Chondrocyte (in vitro differentiated cells): ENCODE results near the gene CYSRT1. TPM values are rescaled to one million over a fixed set of nuclear protein-coding genes. Genes with fewer than 3 reads are reported as not detected.

Experiments used
- DNase-seq: peaks from one replicate; pipeline ENCODE4 v3.0.0; 2021; ENCODE audit warnings: mixed read lengths, low spot score
- H3K27ac Mint-ChIP-seq: one replicate; pipeline ENCODE4 v1.8.0; 2021; ENCODE audit warnings: mild to moderate bottlenecking, moderate library complexity, mixed read lengths; ENCODE audit not compliant: unreplicated experiment
- H3K27me3 Mint-ChIP-seq: 2 replicates; pipeline ENCODE4 v1.8.0; 2021; ENCODE audit warnings: low read depth, mixed read lengths
- H3K36me3 Mint-ChIP-seq: 2 replicates; pipeline ENCODE4 v1.8.0; 2021; ENCODE audit warnings: low read depth, mixed read lengths
- H3K4me1 Mint-ChIP-seq: 2 replicates; pipeline ENCODE4 v1.8.0; 2021; ENCODE audit warnings: low read depth, mild to moderate bottlenecking, mixed read lengths
- H3K4me3 Mint-ChIP-seq: one replicate; pipeline ENCODE4 v1.8.0; 2021; ENCODE audit warnings: mild to moderate bottlenecking, moderate library complexity, mixed read lengths; ENCODE audit not compliant: unreplicated experiment
- H3K9me3 Mint-ChIP-seq: 2 replicates; pipeline ENCODE4 v1.8.0; 2021; ENCODE audit warnings: low read depth, mixed read lengths
- total RNA-seq: library from RNA; stranded (reverse); gene quantifications from 3 replicates; pipeline ENCODE4 v1.2.1, GENCODE V29; 2021
- TF ChIP-seq, protein P1 (sequence below): fragments of 200-600 bp; sonication (generic); IDR thresholded peaks from 2 replicates; pipeline ENCODE4 v1.5.0; 2021; ENCODE audit warnings: antibody characterized with exemption, mild to moderate bottlenecking, moderate library complexity

The CYSRT1 gene
- total RNA-seq, 1 donor from 2014 or later: 0.92 TPM

DNA sequence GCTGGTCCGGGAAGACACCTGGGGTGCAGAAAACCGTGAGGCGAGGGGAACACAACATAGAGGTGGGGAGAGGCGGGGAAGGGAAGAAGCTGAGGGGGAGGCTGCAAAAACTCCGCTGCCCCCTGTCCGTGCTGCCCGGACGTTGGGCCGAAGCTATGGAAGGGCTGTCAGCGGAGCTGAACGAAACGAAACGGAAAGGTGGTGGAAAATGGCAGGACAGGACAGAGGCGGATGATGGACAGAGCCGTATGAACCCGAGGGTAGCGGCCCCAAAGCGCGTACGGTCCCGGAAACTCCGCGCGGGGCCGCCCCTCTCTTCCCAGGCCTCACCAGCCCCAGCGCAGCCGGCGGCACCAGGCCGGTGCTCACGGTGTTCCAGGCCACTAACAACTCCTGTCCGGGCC lies 36.9 kb upstream of the CYSRT1 start:
- peaks cover 36% of the 10 kb centered on the region for H3K4me1 Mint-ChIP-seq
- H3K4me3 Mint-ChIP-seq: peak overlapping the region; percentile 85
- peak overlapping the region; percentile 91 for H3K27ac Mint-ChIP-seq
- DNase-seq: no peak
- H3K27me3 Mint-ChIP-seq: no peaks in the 10 kb centered on the region
- peaks cover 8% of the 10 kb centered on the region for H3K36me3 Mint-ChIP-seq
- no peaks in the 10 kb centered on the region for H3K9me3 Mint-ChIP-seq
- TF ChIP-seq, protein P1, sequence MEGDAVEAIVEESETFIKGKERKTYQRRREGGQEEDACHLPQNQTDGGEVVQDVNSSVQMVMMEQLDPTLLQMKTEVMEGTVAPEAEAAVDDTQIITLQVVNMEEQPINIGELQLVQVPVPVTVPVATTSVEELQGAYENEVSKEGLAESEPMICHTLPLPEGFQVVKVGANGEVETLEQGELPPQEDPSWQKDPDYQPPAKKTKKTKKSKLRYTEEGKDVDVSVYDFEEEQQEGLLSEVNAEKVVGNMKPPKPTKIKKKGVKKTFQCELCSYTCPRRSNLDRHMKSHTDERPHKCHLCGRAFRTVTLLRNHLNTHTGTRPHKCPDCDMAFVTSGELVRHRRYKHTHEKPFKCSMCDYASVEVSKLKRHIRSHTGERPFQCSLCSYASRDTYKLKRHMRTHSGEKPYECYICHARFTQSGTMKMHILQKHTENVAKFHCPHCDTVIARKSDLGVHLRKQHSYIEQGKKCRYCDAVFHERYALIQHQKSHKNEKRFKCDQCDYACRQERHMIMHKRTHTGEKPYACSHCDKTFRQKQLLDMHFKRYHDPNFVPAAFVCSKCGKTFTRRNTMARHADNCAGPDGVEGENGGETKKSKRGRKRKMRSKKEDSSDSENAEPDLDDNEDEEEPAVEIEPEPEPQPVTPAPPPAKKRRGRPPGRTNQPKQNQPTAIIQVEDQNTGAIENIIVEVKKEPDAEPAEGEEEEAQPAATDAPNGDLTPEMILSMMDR: no peak

DNA sequence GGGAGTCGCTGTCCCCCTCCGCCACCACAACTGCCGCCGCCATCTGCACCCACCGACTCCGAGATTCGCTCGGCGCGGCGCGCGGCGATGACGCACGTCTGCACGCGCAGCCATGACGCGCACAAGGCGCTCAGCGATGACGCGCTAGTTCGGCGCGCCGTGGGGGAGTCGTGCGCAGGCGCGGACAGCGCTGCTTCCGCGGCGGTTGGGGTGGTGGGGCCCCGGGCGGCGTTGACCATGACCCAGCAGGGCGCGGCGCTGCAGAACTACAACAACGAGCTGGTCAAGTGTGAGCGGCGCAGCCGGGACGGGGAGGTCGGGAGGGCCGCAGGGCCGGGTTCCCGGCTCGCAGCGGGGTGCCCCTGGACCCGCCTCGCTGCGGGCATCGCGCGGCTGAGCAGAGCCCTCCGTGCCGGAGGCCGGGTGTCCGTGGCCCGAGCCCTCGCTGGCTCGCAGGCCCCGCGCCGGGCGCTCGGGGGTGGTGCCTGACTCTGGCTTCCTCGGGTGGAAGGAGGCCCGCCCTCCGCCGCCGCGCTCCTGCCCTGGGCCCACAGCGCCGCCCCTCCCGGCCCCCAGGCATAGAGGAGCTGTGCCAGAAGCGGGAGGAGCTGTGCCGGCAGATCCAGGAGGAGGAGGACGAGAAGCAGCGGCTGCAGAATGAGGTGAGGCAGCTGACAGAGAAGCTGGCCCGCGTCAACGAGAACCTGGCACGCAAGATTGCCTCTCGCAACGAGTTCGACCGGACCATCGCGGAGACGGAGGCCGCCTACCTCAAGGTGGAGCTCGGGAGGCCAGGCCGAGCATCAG lies 36.3 kb upstream of the CYSRT1 start, which contains the start of the genes ANAPC2 and SSNA1:
TSS of gene ANAPC2 (minus strand) at position 71 of the 807 bp plus-strand sequence. CDS start at position 43, 28 bp downstream.
TSS of gene SSNA1 (plus strand) at position 187 of the 807 bp plus-strand sequence. CDS start at position 238, 51 bp downstream.
- Mint-ChIP-seq H3K27me3 (no peaks in the 10 kb centered on the region), H3K27ac (peak within 1 kb of the TSS; percentile 96), H3K4me3 (peak within 1 kb of the TSS; percentile 94), H3K4me1 (peaks cover 36% of the 10 kb centered on the region), H3K36me3 (peaks cover 8% of the 10 kb centered on the region), H3K9me3 (no peaks in the 10 kb centered on the region)
- TF ChIP-seq, protein P1: peak; percentile 74
- no peak for DNase-seq

DNA sequence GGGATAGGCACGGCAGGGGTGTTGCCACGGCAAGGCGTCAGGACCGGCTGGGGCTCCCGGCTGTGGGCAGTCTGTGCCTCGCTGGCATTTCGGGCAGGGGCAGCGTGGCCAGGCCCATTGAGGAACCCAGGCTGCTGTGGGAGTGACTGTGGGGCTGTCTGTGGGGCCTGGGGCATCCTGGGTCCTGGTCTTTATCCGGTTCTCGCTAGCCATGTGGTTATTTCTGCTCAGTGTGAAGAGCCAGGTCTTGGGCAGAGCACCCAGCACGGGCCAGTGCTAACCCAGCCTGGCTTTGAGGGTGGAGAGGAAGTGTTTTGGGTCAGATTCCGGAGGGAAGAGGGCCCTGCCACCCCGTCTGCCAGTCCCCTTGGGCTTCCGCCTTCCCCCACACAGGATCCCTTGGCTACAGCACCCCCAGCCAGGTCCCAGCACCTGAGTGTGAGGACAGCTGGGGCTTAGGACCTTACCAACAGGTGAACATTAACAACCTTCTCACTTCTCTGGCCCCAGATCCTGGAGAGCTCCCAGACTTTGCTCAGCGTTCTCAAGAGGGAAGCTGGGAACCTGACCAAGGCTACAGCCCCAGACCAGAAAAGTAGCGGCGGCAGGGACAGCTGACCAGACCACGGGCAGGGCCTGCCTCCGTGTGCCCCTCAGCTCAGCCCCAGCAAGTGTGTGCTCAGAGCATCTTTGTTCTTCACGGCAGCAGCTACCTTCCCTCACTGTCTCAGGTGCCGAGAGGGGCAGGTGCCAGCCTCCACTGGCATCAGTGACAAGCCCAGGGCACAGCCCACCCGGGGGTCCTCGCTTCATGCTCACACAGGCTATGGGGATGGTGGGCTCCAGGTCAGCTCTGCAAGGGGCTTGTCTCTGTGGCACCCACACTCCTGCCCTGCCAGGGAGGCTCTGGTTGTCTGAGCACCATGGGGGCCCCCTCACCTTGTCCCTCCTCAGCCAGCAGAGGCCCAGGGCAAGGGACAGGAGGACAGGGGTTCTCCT lies 35.4 kb upstream of the CYSRT1 start:
- Mint-ChIP-seq H3K4me1 (peaks cover 36% of the 10 kb centered on the region), H3K4me3 (peak overlapping the region; percentile 94), H3K36me3 (peaks cover 4% of the 10 kb centered on the region), H3K9me3 (no peaks in the 10 kb centered on the region), H3K27me3 (no peaks in the 10 kb centered on the region), H3K27ac (peak overlapping the region; percentile 96)
- TF ChIP-seq, protein P1: no peak
- DNase-seq: no peak

DNA sequence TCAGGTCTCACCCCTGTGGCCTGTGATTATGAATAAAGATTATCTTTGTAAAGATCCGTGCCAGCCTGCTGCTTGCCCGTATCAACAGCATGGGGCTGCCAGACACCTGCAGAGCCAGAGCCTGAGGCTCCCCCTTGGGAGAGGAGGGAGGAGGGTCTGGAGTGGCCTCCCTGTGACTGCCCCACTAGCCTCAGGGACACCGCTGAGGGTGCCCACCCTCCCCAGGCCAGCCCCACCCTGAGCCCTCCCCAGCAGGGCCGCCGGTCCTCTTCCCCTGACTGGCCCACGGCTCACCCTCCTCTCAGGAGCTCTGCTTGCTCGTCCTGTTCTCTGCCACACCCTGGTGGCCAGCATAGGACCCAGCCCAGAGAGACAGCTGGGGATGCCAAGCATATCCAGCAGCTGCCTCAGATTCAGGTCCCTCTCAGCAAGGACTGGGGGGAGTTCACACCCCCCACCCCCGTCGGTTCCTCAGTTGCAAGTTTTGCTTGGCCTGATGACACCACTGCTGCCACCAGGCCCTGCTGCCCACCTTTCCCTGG lies 34.6 kb upstream of the CYSRT1 start:
- Mint-ChIP-seq H3K27ac (peak overlapping the region; percentile 49), H3K9me3 (no peaks in the 10 kb centered on the region), H3K27me3 (no peaks in the 10 kb centered on the region), H3K4me1 (peaks cover 40% of the 10 kb centered on the region), H3K4me3 (peak overlapping the region; percentile 94), H3K36me3 (peaks cover 4% of the 10 kb centered on the region)
- no peak for DNase-seq
- TF ChIP-seq, protein P1: no peak
